ENCODE data around the gene KCNN3.

GRCh38 chr1:154835531-154836324 lies 34.4 kb downstream of the KCNN3 start:
- TF ChIP-seq CTCF (IDR thresholded peaks at IDR 0.05) (no peak), POLR2A (IDR thresholded peaks at IDR 0.05) (no peak), POLR2AphosphoS5 (IDR thresholded peaks at IDR 0.05) (no peak), EP300 (IDR thresholded peaks at IDR 0.05) (no peak)
